Upper lobe of left lung (tissue), 6 donors: Measurements from ENCODE around the gene RNU2-1. TPM values are rescaled to one million over a fixed set of nuclear protein-coding genes. Genes with fewer than 3 reads are reported as not detected.
"Not testable (repeated sequence)": the region's sequence is repeated elsewhere in the genome, so short reads cannot be mapped to it uniquely, and the experiment has no call there.

Experiments used
- ATAC-seq, 2 donors: fragments of 200-7000 bp; cut with Tn5 transposase; one replicate each; pipeline ENCODE4 v1.9.1; 2022; ENCODE audit warnings: mild to moderate bottlenecking in 2 of 2, moderate library complexity in 2 of 2; ENCODE audit not compliant: low FRiP score in 2 of 2
- DNase-seq, 2 donors: peaks; one replicate each; pipeline ENCODE4 v3.0.0-alpha.2; 2019 to 2020
- H3K27ac ChIP-seq, 4 donors: fragments of 200-600 bp; sonication (generic); one replicate each; pipeline ENCODE4 v1.5.1; 2016 to 2019
- H3K27me3 ChIP-seq, 4 donors: fragments of 200-600 bp; sonication (generic); one replicate each; pipeline ENCODE4 v1.5.1; 2017 to 2019
- H3K36me3 ChIP-seq, 4 donors: fragments of 200-600 bp; sonication (generic); one replicate each; pipeline ENCODE4 v1.5.1; 2016 to 2019
- H3K4me1 ChIP-seq, 4 donors: fragments of 200-600 bp; sonication (generic); one replicate each; pipeline ENCODE4 v1.5.1; 2018 to 2019
- H3K4me3 ChIP-seq, 4 donors: fragments of 200-600 bp; sonication (generic); one replicate each; pipeline ENCODE4 v1.5.1; 2017 to 2019; ENCODE audit warnings: mild to moderate bottlenecking in 2 of 4, moderate library complexity in 1 of 4
- H3K9me3 ChIP-seq, 4 donors: fragments of 200-600 bp; sonication (generic); one replicate each; pipeline ENCODE4 v1.5.1; 2018 to 2019
- EP300 ChIP-seq, 4 donors: sonication (generic); formaldehyde crosslinking; IDR thresholded peaks; one replicate each; pipeline ENCODE4 v1.5.1; 2017; ENCODE audit warnings: antibody characterized with exemption in 4 of 4, control low read depth in 2 of 4
- POLR2A ChIP-seq, 4 donors: fragments of 450-650 bp; IDR thresholded peaks; one replicate each; pipeline ENCODE4 v1.5.1; 2016 to 2017; ENCODE audit warnings: antibody characterized with exemption in 4 of 4, mild to moderate bottlenecking in 2 of 4
- POLR2AphosphoS5 ChIP-seq, 2 donors: sonication (generic); formaldehyde crosslinking; IDR thresholded peaks; one replicate each; pipeline ENCODE4 v1.5.1; 2017; ENCODE audit warnings: antibody characterized with exemption in 2 of 2
- WGBS, 2 donors: methylation state at CpG; one replicate each; pipeline ENCODE4 v1.1.5; 2017 to 2018; 5-methylcytosine and 5-hydroxymethylcytosine counted together
- small RNA-seq, 4 donors: library from RNA; depleted of rRNA; stranded (forward); fragments of <200 nt; gene quantifications; one replicate each; pipeline ENCODE3, GENCODE V24; 2016
- total RNA-seq, 6 donors: library from RNA; depleted of rRNA in 4 of 6; stranded (reverse); fragments of >200 nt in 4 of 6; gene quantifications; one replicate each; pipeline versions ENCODE4 v1.1.0 to v1.2.1, GENCODE V29; 2016 to 2021
- TF ChIP-seq, protein P1 (sequence below), 6 experiments: fragments of 450-650 bp in 4 of 6; fragments of 200-600 bp in 2 of 6; sonication (generic) in 2 of 6; IDR thresholded peaks; one replicate each; pipeline ENCODE4 v1.5.1; 2016 to 2019; ENCODE audit warnings: antibody characterized with exemption in 6 of 6
- donor health status: DM: no; HTN: no; CAD: no; lungs with moderate emphysema.
- donor health status: DM: no; HTN: yes; CAD: no; lungs with severe emphysema.

Gene RNU2-1
- total RNA-seq, 6 donors from 2014 or later: 5,003 to 8,653 TPM; not detected in 4

DNA sequence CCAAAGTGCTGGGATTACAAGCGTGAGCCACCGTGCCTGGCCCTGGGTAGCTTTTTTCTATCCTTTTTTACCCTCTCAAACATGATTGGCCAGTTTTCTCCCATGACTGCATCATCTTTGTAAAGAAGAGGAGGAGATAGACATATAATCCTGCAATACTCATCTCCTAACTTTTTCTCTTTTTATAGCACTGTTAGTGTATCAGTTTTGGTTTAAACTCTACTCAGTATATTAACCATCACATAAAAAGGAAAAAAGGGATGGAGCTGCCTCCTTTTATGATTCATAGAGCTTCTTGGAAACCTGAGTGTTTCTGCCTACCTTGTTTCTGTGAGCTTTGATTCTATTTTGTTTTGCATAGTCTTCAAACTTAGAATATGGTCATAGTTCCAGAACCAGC, 34.1 kb downstream of the RNU2-1 start:
- no peak for DNase-seq
- Histone ChIP-seq H3K4me3 (no peak overlapping the region), H3K4me1 (no peaks in the 10 kb centered on the region), H3K27ac (no peak overlapping the region), H3K27me3 (no peaks in the 10 kb centered on the region), H3K36me3 (peaks cover 84 to 100% (median 100%) of the 10 kb centered on the region in 4 donors), H3K9me3 (no peaks in the 10 kb centered on the region)
- WGBS, 2 donors: 93 to 96% methylated on average over 2 of the region's 2 CpGs
- ATAC-seq: no peak
- TF ChIP-seq POLR2AphosphoS5 (IDR thresholded peaks at IDR 0.05): no peak
- no peak for TF ChIP-seq POLR2A (IDR thresholded peaks at IDR 0.05)
- TF ChIP-seq EP300 (IDR thresholded peaks at IDR 0.05): no peak
- TF ChIP-seq, protein P1, sequence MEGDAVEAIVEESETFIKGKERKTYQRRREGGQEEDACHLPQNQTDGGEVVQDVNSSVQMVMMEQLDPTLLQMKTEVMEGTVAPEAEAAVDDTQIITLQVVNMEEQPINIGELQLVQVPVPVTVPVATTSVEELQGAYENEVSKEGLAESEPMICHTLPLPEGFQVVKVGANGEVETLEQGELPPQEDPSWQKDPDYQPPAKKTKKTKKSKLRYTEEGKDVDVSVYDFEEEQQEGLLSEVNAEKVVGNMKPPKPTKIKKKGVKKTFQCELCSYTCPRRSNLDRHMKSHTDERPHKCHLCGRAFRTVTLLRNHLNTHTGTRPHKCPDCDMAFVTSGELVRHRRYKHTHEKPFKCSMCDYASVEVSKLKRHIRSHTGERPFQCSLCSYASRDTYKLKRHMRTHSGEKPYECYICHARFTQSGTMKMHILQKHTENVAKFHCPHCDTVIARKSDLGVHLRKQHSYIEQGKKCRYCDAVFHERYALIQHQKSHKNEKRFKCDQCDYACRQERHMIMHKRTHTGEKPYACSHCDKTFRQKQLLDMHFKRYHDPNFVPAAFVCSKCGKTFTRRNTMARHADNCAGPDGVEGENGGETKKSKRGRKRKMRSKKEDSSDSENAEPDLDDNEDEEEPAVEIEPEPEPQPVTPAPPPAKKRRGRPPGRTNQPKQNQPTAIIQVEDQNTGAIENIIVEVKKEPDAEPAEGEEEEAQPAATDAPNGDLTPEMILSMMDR (IDR thresholded peaks at IDR 0.05): no peak

DNA sequence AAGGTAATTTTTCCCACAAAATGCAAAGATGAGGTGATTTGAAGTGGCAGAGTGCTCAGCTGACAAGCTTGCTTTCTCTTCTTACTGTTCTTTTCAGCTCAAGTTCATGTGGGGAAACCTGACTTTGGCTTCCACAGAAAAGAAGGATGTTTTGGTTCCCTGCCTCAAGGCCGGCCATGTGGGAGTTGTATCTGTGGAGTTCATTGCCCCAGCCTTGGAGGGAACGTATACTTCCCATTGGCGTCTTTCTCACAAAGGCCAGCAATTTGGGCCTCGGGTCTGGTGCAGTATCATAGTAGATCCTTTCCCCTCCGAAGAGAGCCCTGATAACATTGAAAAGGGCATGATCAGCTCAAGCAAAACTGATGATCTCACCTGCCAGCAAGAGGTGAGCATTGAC, 40.5 kb downstream of the RNU2-1 start:
- Histone ChIP-seq H3K9me3 (no peaks in the 10 kb centered on the region), H3K27ac (no peak overlapping the region), H3K4me3 (no peak overlapping the region), H3K4me1 (no peaks in the 10 kb centered on the region), H3K36me3 (peaks cover 87 to 100% (median 96%) of the 10 kb centered on the region in 4 donors), H3K27me3 (no peaks in the 10 kb centered on the region)
- ATAC-seq: no peak
- no peak for DNase-seq
- WGBS, 2 donors: 98% methylated on average over 5 of the region's 5 CpGs
- TF ChIP-seq, protein P1 (IDR thresholded peaks at IDR 0.05): no peak
- TF ChIP-seq EP300 (IDR thresholded peaks at IDR 0.05): no peak
- TF ChIP-seq POLR2A (IDR thresholded peaks at IDR 0.05): no peak
- no peak for TF ChIP-seq POLR2AphosphoS5 (IDR thresholded peaks at IDR 0.05)

DNA sequence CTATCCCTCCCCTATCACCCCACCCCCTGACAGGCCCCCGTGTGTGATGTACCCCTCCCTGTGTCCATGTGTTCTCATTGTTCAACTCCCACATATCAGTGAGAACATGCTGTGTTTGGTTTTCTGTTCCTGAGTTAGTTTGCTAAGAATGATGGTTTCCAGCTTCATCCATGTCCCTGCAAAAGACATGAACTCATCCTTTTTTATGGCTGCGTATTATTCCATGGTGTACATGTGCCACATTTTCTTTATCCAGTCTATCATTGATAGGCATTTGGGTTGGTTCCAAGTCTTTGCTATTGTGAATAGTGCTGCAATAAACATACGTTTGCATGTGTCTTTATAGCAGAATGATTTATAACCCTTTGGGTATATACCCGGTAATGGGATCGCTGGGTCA, 47.1 kb downstream of the RNU2-1 start:
- H3K9me3 ChIP-seq, H3K27ac ChIP-seq, ATAC-seq, H3K4me3 ChIP-seq, H3K4me1 ChIP-seq, H3K27me3 ChIP-seq, DNase-seq: not testable (repeated sequence)
- H3K36me3 ChIP-seq: peaks cover 47 to 88% (median 64%) of the 10 kb centered on the region in 4 donors
- WGBS, 2 donors: 94 to 95% methylated on average over 5 of the region's 5 CpGs

DNA sequence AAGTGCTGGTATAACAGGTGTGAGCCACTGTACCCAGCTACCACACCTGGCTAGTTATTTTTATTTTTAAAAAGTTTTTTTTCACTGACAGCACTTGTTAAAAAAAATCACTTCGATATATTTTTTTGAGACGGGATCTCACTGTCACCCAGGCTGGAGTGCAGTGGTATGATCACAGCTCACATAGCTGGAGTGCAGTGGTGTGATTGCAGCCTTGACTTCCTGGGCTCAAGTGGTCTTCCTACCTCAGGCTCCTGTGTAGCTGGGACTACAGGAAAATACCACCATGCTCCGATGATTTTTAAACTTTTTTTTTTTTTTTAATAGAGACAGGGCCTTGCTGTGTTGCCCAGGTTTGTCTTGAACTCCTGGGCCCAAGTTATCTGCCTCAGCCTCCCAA, 49.9 kb downstream of the RNU2-1 start:
- Histone ChIP-seq H3K4me1 (no peaks in the 10 kb centered on the region), H3K27ac (no peak overlapping the region), H3K9me3 (no peaks in the 10 kb centered on the region), H3K27me3 (no peaks in the 10 kb centered on the region), H3K4me3 (no peak overlapping the region), H3K36me3 (peaks cover 43 to 87% (median 53%) of the 10 kb centered on the region in 4 donors)
- 94 to 96% methylated on average over 3 of the region's 3 CpGs for WGBS, 2 donors
- no peak for TF ChIP-seq EP300 (IDR thresholded peaks at IDR 0.05)
- TF ChIP-seq, protein P1 (IDR thresholded peaks at IDR 0.05): no peak
- no peak for TF ChIP-seq POLR2A (IDR thresholded peaks at IDR 0.05)
- TF ChIP-seq POLR2AphosphoS5 (IDR thresholded peaks at IDR 0.05): no peak
- DNase-seq (no peak), ATAC-seq (no peak)

Small RNA genes lying within 50 kb of the gene (small RNA-seq; reads per million reads assigned to genes)
- gene RF00004 (0 reads per million in 4 donors), gene RNU2-1 (0 reads per million in 4 donors)

Other genes with a start within 250 kb of the RNU2-1 start
- 1,000 to 10,000 TPM in 2 of 6 donors, 100 to 1,000 TPM in 4; 534 to 1,192 (median 783) TPM for gene RPL27, start 235.6 kb downstream of the RNU2-1 start, total RNA-seq
- gene IFI35, start 227.2 kb downstream of the RNU2-1 start, total RNA-seq: 10 to 100 TPM; 17.8 to 69.0 (median 45.4) TPM
- gene VAT1, start 211.6 kb downstream of the RNU2-1 start, total RNA-seq: 100 to 1,000 TPM; 122 to 343 (median 222) TPM
- gene RND2, start 208.7 kb downstream of the RNU2-1 start, total RNA-seq: 1 to 10 TPM in 1 of 6 donors, under 1 TPM in 3, not detected in 2; 0.15 to 2.0 (median 0.47) TPM
- 10 to 100 TPM in 3 of 6 donors, 1 to 10 TPM in 3; 4.3 to 15.7 (median 8.0) TPM for gene BRCA1, start 108.6 kb downstream of the RNU2-1 start, total RNA-seq
- 10 to 100 TPM; 52.4 to 95.5 (median 76.5) TPM for gene NBR1, start 62.8 kb downstream of the RNU2-1 start, total RNA-seq
- gene TMEM106A, start 22.1 kb downstream of the RNU2-1 start, total RNA-seq: 10 to 100 TPM in 4 of 6 donors, 1 to 10 TPM in 2; 5.8 to 68.1 (median 16.9) TPM
- 1 to 10 TPM in 1 of 6 donors, not detected in 5; 8.4 TPM for gene CCDC200, start 5.4 kb downstream of the RNU2-1 start, total RNA-seq
- 10 to 100 TPM in 2 of 6 donors, 1 to 10 TPM in 4; 6.5 to 24.2 (median 9.4) TPM for gene ARL4D, start 165.0 kb upstream of the RNU2-1 start, total RNA-seq
- gene DHX8, start 250.0 kb upstream of the RNU2-1 start, total RNA-seq: 10 to 100 TPM; 23.1 to 54.0 (median 41.3) TPM